NCI-H774 (cell line): Measurements from ENCODE around the gene RASGRP2.
"Not testable (repeated sequence)": the region's sequence is repeated elsewhere in the genome, so short reads cannot be mapped to it uniquely, and the experiment has no call there.

ENCODE experiments used
- DNase-seq: peaks from one replicate; lab custom pipeline; 2025; lab: John Stamatoyannopoulos, UW

The RASGRP2 gene

GRCh38 chr11:64718084-64718779, 25.7 kb downstream of the RASGRP2 start:
- no peak for DNase-seq

- DNase-seq: no peak
These were observed 26.7 kb downstream of the RASGRP2 start for GRCh38 chr11:64717268-64717578.

GRCh38 chr11:64716473-64717267, 27.3 kb downstream of the RASGRP2 start:
- DNase-seq: no peak

- DNase-seq: no peak
These were observed 28.0 kb downstream of the RASGRP2 start for GRCh38 chr11:64715756-64716472.

- no peak for DNase-seq
These were observed 28.8 kb downstream of the RASGRP2 start for GRCh38 chr11:64715110-64715509.

- no peak for DNase-seq
These were observed 29.3 kb downstream of the RASGRP2 start for GRCh38 chr11:64714666-64715065.

GRCh38 chr11:64713781-64714363, 30.1 kb downstream of the RASGRP2 start:
- DNase-seq: no peak

- peak; percentile 48 for DNase-seq
These were observed 30.8 kb downstream of the RASGRP2 start for GRCh38 chr11:64713016-64713707.

GRCh38 chr11:64712430-64713015, 31.4 kb downstream of the RASGRP2 start:
- DNase-seq: no peak

GRCh38 chr11:64711956-64712362, 32.0 kb downstream of the RASGRP2 start:
- DNase-seq: no peak

GRCh38 chr11:64711138-64711955, 32.6 kb downstream of the RASGRP2 start:
- no peak for DNase-seq

GRCh38 chr11:64710418-64711137, 33.4 kb downstream of the RASGRP2 start:
- DNase-seq: no peak

- no peak for DNase-seq
These were observed 38.4 kb downstream of the RASGRP2 start for GRCh38 chr11:64705501-64705900.

- no peak for DNase-seq
These were observed 40.9 kb downstream of the RASGRP2 start for GRCh38 chr11:64703048-64703447.

GRCh38 chr11:64701956-64702355, 42.0 kb downstream of the RASGRP2 start:
- not testable (repeated sequence) for DNase-seq

- DNase-seq: no peak
These were observed 45.5 kb downstream of the RASGRP2 start for GRCh38 chr11:64698427-64698826.

- DNase-seq: no peak
These were observed 46.1 kb downstream of the RASGRP2 start for GRCh38 chr11:64697663-64698375.

- no peak for DNase-seq
These were observed 47.9 kb downstream of the RASGRP2 start for GRCh38 chr11:64696045-64696444.

- no peak for DNase-seq
These were observed 48.4 kb downstream of the RASGRP2 start for GRCh38 chr11:64695548-64695947.
